Muscle of back (tissue), 11 donors: ENCODE measurements around the gene GRIK3. TPM values are rescaled to one million over a fixed set of nuclear protein-coding genes. Genes with fewer than 3 reads are reported as not detected.

Source experiments
- DNase-seq, 3 donors: peaks; one replicate each; pipeline versions ENCODE4 v3.0.0 to v3.0.0-alpha.2; 2013
- polyA plus RNA-seq, 10 donors: library from polyadenylated mRNA; unstranded; fragments of 120-200 nt; gene quantifications; one replicate each; pipeline ENCODE4 v1.2.1, GENCODE V29; 2013; ENCODE audit not compliant: insufficient read length in 10 of 10

GRIK3 gene
- polyA plus RNA-seq, 10 donors, result 0.55 to 1.3 (median 0.83) TPM

GRCh38 chr1:37047542-37047941 lies 13.2 kb upstream of the GRIK3 start:
- DNase-seq, result no peak

DNA sequence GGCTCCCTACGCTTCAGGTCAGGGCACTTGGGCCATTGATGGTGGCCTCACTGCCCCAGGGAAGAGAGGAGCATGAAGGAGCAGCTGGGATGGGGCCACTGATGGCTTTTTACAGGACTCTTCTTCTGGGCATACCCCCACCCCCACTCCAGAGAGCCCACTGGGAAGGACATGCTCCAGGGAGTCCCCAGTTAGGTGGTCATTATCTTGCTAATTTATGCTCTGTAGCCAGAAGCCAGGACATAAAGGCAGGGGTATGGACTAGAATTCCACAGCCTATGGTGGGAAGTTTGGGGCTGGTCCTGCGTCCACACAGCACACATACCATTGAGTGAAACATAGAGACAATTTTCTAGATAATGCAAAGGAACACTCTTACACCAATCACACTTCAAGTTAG lies 8.8 kb upstream of the GRIK3 start:
- no peak for DNase-seq

GRCh38 chr1:37042506-37042905 lies 8.2 kb upstream of the GRIK3 start:
- no peak for DNase-seq

DNA sequence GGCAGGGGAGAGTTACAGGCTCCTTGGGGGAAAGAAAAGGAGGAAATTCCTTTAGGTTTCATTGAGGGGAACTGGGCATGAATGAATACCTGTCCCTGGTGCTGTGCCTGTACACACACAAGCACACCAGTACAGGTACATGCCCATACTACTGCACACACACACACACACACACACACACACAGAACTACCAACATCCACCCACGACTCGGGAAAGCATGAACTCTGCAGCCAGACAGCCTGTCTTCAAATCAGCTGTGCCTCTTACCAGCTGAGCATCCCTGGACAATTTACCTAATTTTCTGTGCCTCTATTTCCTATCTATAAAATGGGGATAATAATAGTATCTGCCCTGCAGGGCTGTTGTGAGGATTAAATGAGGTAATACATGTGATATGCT lies 7.2 kb upstream of the GRIK3 start:
- DNase-seq, result no peak

DNA sequence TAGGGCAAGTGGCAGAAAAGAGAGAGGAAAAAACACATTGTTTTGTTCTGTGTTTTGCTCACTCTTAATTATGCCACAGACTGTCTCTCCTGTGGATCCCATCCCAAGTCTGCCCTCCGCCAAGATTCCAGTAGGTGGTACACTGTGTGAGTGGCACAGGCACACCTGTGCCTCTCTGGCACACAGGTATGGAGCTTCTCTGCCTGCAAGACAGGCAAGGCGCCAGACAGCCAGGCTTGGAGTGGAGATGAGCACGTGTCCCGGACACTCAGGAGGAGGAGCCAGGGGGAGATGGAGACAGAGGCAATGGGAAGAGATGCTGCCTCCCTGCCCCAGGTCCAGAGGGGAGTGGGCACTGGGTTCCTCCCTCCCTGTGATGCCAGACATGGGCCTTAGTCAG lies 6.5 kb upstream of the GRIK3 start:
- no peak for DNase-seq

- no peak for DNase-seq
Observed at GRCh38 chr1:37040261-37040660, 5.9 kb upstream of the GRIK3 start.

DNA sequence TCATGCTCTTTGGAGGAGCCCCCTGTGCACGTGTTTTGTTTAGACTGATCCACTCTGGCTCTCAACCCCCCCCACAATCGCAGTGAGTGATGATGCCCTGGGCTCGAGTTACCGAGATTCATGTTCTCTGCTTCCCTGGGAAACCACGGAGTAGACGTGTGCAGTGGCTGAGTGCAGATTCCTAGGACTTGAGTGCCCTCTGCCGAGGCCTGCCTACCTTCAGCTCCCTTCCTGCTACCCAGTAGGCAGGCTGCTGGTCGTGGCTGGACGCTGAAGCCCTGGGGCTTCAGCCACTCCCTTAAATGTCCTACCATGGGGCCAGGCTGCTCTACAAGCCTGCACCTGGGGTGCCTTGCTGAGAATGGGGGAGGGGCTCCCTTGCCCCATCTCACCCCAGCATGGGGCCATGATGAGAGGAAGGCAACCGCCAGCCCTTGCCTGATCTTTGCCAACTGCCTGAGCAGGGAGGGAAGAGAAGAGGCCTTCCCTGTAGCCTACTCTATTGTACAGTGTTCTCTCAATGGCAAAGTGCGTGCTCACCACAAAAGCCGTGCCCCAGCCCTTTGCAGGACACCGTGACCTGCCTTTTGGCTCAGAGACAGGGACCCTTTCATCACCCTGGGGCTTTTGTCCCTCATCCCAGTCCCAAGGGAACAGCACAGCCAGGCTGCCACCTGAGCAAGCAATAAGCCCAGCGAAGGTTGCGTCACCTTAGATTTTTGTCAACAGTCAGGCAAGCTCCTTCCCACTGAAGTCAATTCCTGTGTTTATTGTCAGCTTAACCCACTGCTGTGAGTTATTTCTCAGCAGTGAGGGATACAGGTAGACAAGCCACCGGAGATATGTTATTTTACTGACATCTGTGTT lies 4.1 kb upstream of the GRIK3 start:
- DNase-seq, result peak in 1 of 3 donors; percentile 36

GRCh38 chr1:37037690-37038089 lies 3.4 kb upstream of the GRIK3 start:
- DNase-seq, result no peak

DNA sequence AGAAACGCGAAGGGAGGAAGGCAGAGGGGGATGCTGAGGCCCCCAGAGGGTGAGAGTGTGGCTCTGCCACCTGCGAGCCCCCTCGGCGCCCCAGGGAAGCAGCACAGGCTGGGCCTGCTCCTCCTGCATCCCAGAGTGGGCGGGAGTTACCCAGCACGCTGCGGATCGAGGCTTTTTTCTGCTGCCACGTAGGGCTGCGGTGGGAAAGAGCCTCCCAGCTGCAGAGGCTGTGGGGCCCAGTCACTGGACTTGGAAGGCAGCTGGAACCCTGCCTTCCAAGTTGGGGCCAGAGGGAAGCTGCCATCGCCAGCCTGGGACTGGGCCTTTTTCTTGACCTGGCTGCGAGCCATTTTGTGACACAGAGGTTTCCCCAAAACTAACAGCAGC lies 2.3 kb upstream of the GRIK3 start:
- peak in 1 of 3 donors; percentile 18 for DNase-seq

GRCh38 chr1:37035796-37036666 lies 1.7 kb upstream of the GRIK3 start:
- no peak for DNase-seq

DNA sequence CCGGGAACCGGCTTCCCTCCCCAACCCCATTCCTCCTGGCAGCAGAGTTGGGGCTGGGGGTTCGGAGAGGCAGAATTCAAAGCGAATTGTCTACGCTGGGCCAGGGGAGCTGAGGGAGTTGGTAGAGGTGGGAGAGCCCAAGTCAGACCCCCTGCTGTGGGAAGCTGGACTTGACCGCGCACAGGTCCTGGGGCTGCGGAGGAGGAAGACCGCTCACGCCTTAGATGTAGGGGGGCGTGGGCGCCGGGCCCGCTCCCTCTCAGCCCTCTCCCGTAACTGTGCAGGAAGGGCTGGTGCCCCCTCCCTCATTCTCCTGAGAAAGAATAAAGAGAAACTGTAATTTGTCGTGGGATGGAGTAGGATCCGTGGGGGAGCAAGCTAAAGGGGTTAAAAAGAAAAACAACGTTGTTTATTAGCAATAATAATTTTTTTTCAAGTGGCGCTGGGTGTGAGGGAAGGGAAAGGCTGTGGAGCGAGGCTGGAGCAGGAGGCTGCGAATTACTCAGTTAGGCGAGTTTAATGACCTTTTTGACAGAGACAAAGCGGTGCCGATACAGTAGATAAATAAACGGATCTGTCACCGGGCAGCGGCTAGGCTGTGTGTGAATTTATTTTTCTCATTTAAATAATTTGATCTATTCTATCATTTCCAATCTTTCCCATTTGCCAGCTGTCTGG lies 838 bp upstream of the GRIK3 start:
- DNase-seq, result no peak

- DNase-seq, result no peak
Observed at GRCh38 chr1:37033355-37034101, 787 bp downstream of the GRIK3 start.

GRCh38 chr1:37032660-37033354 lies 1.5 kb downstream of the GRIK3 start:
- no peak for DNase-seq

- no peak for DNase-seq
Observed at GRCh38 chr1:37031871-37032270, 2.4 kb downstream of the GRIK3 start.

DNA sequence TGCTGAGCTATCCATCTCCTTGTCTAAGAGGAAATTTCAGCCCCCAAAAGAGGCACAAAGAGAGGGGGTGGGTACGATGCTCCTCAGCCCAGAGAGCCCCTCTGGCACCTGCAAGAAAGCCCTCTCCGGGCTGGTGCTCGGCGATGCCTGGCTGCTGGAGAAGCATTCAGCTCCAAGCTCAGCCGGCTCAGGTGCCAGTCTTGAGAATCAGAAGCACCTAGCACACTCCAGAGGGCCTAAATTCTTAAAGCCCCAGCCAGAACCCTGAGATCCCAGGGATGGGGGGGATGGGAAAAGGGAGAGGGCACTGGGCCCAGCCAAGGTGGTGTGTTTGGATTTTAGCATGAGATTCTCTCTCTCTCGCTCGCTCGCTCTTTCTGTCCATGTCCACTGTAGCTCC lies 2.9 kb downstream of the GRIK3 start:
- DNase-seq, result no peak

GRCh38 chr1:37028981-37029617 lies 5.2 kb downstream of the GRIK3 start:
- DNase-seq, result no peak

DNA sequence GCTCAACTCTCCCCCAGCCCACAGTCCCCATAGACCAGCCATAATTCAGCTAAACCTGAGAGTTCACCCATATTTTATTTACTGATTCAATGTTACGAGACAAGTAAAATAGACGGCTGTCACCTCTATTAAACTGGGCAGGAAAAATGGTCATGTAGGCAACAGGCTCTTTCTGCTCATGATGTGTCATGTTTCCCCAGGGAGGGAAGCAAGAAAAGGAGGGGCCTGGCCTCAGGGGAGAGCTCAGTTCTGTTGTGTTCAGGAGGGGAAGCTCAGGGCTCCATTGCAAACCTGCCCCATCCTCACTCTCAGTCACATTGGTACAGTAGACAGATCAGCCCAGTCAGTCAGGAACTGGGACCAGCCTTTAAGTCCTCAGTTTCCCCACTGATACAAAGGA lies 12.8 kb downstream of the GRIK3 start:
- no peak for DNase-seq

- DNase-seq, result peak in 2 of 3 donors; percentile 8 to 33
Observed at GRCh38 chr1:37020653-37021277, 13.6 kb downstream of the GRIK3 start.

DNA sequence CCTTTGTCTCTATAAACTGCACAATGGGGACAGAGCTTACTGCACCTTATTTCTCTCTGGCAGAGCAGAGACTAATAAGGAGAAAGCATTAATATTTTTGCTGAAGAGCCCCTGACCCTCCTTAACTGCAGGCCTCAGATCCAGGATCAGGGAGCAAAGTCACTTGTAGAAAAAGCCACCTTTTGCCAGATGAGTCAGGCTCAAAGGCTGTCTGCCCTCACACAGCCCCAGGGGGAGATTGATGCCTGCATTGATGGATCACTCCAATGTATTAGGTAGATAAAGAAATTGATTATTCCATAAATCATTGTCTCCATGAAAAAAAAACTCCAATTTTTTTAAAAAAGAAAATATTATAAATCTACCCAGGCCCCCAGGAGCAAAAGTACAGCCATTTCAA lies 15.8 kb downstream of the GRIK3 start:
- no peak for DNase-seq

GRCh38 chr1:37017720-37018119 lies 16.6 kb downstream of the GRIK3 start:
- no peak for DNase-seq
